Ishikawa (cell line): Measurements from ENCODE around the gene GABPA.

Experiments
- CEBPB ChIP-seq: IDR thresholded peaks from 2 replicates; pipeline ENCODE4 v1.6.1; 2012
- CREB1 ChIP-seq: IDR thresholded peaks from 2 replicates; pipeline ENCODE4 v1.6.1; 2012; ENCODE audit warnings: low read depth
- EGR1 ChIP-seq: IDR thresholded peaks from 2 replicates; pipeline ENCODE4 v1.6.1; 2012
- EP300 ChIP-seq: IDR thresholded peaks from 2 replicates; pipeline ENCODE4 v1.6.1; 2012; ENCODE audit warnings: borderline replicate concordance
- FOXM1 ChIP-seq: IDR thresholded peaks from 2 replicates; pipeline ENCODE4 v1.6.1; 2012; ENCODE audit warnings: low read depth, borderline replicate concordance
- NFIC ChIP-seq: IDR thresholded peaks from 2 replicates; pipeline ENCODE4 v1.6.1; 2012
- RAD21 ChIP-seq: IDR thresholded peaks from 2 replicates; pipeline ENCODE4 v1.6.1; 2012; ENCODE audit warnings: low read depth
- TAF1 ChIP-seq: IDR thresholded peaks from 2 replicates; pipeline ENCODE4 v1.6.1; 2012; ENCODE audit warnings: low read depth, mild to moderate bottlenecking
- TCF12 ChIP-seq: IDR thresholded peaks from 2 replicates; pipeline ENCODE4 v1.6.1; 2012; ENCODE audit warnings: low read depth
- TEAD4 ChIP-seq: IDR thresholded peaks from 2 replicates; pipeline ENCODE4 v1.6.1; 2012
- YY1 ChIP-seq: IDR thresholded peaks from 2 replicates; pipeline ENCODE4 v1.6.1; 2012; ENCODE audit warnings: low read depth
- ZBTB7A ChIP-seq: IDR thresholded peaks from 2 replicates; pipeline ENCODE4 v1.6.1; 2012; ENCODE audit warnings: low read depth
- TF ChIP-seq, protein P1 (sequence below): IDR thresholded peaks from 2 replicates; pipeline ENCODE4 v1.6.1; 2012
- TF ChIP-seq, protein P2 (sequence below): IDR thresholded peaks from 2 replicates; pipeline ENCODE4 v1.6.1; 2012; ENCODE audit warnings: low read depth, mild to moderate bottlenecking
- TF ChIP-seq, protein P3 (sequence below): IDR thresholded peaks from 2 replicates; pipeline ENCODE4 v1.6.1; 2012

The GABPA gene

DNA sequence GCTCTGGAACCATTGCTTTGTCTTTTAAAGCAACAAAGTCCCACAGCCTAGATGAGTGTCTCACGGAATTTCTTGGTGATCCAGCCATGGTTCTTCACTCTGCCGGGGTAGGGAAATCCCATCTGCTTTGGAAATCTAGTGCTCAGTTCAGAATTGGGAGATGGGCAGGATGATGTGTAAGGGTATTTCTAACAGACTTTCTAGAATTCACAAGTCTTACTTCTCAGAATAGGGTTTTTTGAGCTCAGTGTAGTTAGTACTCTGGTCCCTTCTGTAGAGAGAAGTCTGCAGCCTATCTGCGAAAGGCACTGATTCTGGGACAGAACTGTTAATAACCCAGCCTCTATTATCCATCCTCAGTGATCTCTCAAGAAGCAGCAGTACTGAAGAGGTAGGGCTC lies 25.3 kb downstream of the GABPA start:
- TF ChIP-seq FOXM1 (no peak), NFIC (no peak), YY1 (no peak), EP300 (no peak), ZBTB7A (no peak), TAF1 (no peak), TCF12 (no peak), CREB1 (no peak), CEBPB (no peak), TEAD4 (no peak), EGR1 (no peak), RAD21 (no peak)
- TF ChIP-seq, protein P1, sequence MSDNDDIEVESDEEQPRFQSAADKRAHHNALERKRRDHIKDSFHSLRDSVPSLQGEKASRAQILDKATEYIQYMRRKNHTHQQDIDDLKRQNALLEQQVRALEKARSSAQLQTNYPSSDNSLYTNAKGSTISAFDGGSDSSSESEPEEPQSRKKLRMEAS = no peak
- TF ChIP-seq, protein P2, sequence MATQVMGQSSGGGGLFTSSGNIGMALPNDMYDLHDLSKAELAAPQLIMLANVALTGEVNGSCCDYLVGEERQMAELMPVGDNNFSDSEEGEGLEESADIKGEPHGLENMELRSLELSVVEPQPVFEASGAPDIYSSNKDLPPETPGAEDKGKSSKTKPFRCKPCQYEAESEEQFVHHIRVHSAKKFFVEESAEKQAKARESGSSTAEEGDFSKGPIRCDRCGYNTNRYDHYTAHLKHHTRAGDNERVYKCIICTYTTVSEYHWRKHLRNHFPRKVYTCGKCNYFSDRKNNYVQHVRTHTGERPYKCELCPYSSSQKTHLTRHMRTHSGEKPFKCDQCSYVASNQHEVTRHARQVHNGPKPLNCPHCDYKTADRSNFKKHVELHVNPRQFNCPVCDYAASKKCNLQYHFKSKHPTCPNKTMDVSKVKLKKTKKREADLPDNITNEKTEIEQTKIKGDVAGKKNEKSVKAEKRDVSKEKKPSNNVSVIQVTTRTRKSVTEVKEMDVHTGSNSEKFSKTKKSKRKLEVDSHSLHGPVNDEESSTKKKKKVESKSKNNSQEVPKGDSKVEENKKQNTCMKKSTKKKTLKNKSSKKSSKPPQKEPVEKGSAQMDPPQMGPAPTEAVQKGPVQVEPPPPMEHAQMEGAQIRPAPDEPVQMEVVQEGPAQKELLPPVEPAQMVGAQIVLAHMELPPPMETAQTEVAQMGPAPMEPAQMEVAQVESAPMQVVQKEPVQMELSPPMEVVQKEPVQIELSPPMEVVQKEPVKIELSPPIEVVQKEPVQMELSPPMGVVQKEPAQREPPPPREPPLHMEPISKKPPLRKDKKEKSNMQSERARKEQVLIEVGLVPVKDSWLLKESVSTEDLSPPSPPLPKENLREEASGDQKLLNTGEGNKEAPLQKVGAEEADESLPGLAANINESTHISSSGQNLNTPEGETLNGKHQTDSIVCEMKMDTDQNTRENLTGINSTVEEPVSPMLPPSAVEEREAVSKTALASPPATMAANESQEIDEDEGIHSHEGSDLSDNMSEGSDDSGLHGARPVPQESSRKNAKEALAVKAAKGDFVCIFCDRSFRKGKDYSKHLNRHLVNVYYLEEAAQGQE = no peak
- TF ChIP-seq, protein P3, sequence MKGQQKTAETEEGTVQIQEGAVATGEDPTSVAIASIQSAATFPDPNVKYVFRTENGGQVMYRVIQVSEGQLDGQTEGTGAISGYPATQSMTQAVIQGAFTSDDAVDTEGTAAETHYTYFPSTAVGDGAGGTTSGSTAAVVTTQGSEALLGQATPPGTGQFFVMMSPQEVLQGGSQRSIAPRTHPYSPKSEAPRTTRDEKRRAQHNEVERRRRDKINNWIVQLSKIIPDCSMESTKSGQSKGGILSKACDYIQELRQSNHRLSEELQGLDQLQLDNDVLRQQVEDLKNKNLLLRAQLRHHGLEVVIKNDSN = no peak

DNA sequence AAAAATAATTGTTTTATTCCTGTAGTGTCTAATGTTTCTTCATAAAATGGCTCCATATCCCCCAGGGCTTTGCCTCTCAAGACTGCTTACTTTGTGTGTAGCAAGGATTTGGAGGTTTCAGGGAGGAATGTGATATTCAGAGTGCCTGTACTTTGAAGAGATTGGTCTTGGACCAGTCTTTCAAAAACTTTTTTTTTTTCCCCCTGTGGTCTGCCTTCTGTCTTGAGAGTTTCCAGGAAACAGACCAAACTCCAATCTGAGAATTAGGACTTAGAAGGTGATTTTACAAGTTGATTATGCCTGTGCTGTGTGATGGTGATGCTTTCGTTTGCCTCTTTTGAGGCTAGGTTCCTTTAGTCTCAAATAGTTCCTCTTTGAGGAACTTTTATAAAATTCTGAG lies 25.9 kb downstream of the GABPA start:
- TF ChIP-seq CREB1 (no peak), NFIC (no peak), ZBTB7A (no peak), TEAD4 (no peak), RAD21 (no peak), EP300 (no peak), TCF12 (no peak), TAF1 (no peak)
- TF ChIP-seq, protein P2 = no peak
- TF ChIP-seq, protein P1 = no peak
- TF ChIP-seq, protein P3 = no peak

DNA sequence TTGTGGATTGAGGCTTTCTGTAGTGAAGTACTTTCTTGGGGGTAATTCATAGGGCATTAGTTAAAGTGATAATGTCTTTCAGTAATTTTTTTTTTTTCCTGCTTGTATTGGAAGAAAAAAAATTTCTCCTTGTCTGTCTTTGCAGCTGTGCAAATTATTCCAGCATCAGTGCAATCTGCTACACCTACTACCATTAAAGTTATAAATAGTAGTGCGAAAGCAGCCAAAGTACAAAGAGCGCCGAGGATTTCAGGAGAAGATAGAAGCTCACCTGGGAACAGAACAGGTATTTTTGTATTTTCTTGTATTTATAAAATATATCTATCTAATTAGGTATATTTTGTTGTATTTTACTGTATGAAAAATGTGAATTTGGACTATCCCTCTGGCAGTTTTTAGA lies 29.3 kb downstream of the GABPA start:
- no peak for TF ChIP-seq CREB1
- TF ChIP-seq RAD21 = no peak
- TF ChIP-seq, protein P1 = no peak
- no peak for TF ChIP-seq TCF12
- no peak for TF ChIP-seq TEAD4
- TF ChIP-seq YY1 = no peak
- no peak for TF ChIP-seq EP300
- TF ChIP-seq CEBPB = no peak
- TF ChIP-seq, protein P2 = no peak
- TF ChIP-seq TAF1 = no peak
- TF ChIP-seq EGR1 = no peak

DNA sequence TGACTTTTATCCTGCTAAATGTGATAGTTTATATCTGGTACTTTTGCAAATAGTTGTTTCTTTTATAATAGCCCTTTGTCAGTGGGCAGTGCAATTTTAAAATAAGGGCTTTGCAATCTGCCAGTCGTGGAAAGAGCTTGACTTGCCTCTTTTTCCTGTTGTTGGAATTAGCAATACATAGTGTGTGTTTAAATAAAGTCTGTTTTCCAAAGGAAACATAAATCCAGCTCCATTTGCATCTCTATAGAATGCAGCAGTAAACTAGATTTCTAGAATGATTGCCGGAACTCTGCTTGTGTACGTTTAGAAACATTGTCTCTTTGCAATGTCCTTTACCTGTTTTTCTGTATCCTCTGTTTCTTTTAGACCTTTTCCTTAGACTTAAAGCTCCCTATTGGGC lies 33.1 kb downstream of the GABPA start:
- TF ChIP-seq TCF12 (no peak), YY1 (no peak), TAF1 (no peak), ZBTB7A (no peak), TEAD4 (no peak), EGR1 (no peak), CEBPB (no peak), FOXM1 (no peak), EP300 (no peak), CREB1 (no peak), NFIC (no peak), RAD21 (no peak)
- TF ChIP-seq, protein P3 = no peak
- TF ChIP-seq, protein P2 = no peak
- TF ChIP-seq, protein P1 = no peak
